HEK293 (cell line): ENCODE data around the gene CHCHD6.

ENCODE experiments used
- CTCF ChIA-PET: fragments of 350-600 bp; formaldehyde crosslinking; extraction: SDS; loops from one replicate; lab custom pipeline; 2021; ENCODE audit warnings: antibody characterized with exemption; lab: Yijun Ruan, JAX
- POLR2A ChIA-PET: fragments of 300-600 bp; formaldehyde crosslinking; extraction: SDS; loops from one replicate; lab custom pipeline; 2020; ENCODE audit warnings: antibody characterized with exemption, inconsistent platforms; lab: Yijun Ruan, JAX
- H3K27ac ChIP-seq: fragments of 200-500 bp; sonication (Bioruptor generic); 2 replicates; pipeline ENCODE4 v1.5.1; 2014; ENCODE audit warnings: low read depth, low read length, control low read depth, inconsistent platforms; ENCODE audit errors: extremely low read depth
- H3K36me3 ChIP-seq, 2 experiments: fragments of 200-500 bp in 1 of 2; sonication (Bioruptor generic) in 1 of 2; 1 replicate in 1 of 2; 2 replicates in 1 of 2; pipeline ENCODE4 v1.5.1; 2014 to 2017; ENCODE audit warnings: inconsistent platforms in 2 of 2, low read length in 2 of 2; ENCODE audit not compliant: control insufficient read depth in 2 of 2, insufficient read depth in 1 of 2
- H3K4me1 ChIP-seq: fragments of 200-500 bp; sonication (Bioruptor generic); 2 replicates; pipeline ENCODE4 v1.5.1; 2014; ENCODE audit warnings: mild to moderate bottlenecking, low read length, inconsistent platforms; ENCODE audit not compliant: control insufficient read depth, insufficient read depth
- H3K4me3 ChIP-seq: 2 replicates; pipeline ENCODE4 v1.5.1; 2011; ENCODE audit warnings: low read depth, mild to moderate bottlenecking, control low read depth, low read length, moderate library complexity
- H3K9me3 ChIP-seq: fragments of 200-500 bp; sonication (Bioruptor generic); 2 replicates; pipeline ENCODE4 v1.5.1; 2014; ENCODE audit warnings: low read depth, low read length, inconsistent platforms; ENCODE audit not compliant: control insufficient read depth, insufficient read depth
- HOXA7 ChIP-seq: sonication (generic); formaldehyde crosslinking; IDR thresholded peaks from 2 replicates; pipeline ENCODE4 v1.8.1; 2022; ENCODE audit warnings: missing genetic modification reagents, borderline replicate concordance
- WT1 ChIP-seq: fragments of 450-650 bp; formaldehyde crosslinking; IDR thresholded peaks from 2 replicates; pipeline ENCODE4 v1.5.1; 2016; ENCODE audit warnings: missing biosample characterization, missing genetic modification characterization
- ZBTB20 ChIP-seq: fragments of 450-650 bp; formaldehyde crosslinking; IDR thresholded peaks from 2 replicates; pipeline ENCODE4 v1.5.1; 2016; ENCODE audit warnings: missing biosample characterization, missing genetic modification characterization
- ZFHX2 ChIP-seq: fragments of 450-650 bp; formaldehyde crosslinking; conservative IDR thresholded peaks from 2 replicates; pipeline ENCODE4 v1.5.1; 2016; ENCODE audit warnings: missing biosample characterization, missing genetic modification characterization
- ZFP41 ChIP-seq: fragments of 450-650 bp; formaldehyde crosslinking; IDR thresholded peaks from 2 replicates; pipeline ENCODE4 v1.5.1; 2016; ENCODE audit warnings: missing biosample characterization, missing genetic modification characterization, borderline replicate concordance
- ZNF121 ChIP-seq: fragments of 450-650 bp; formaldehyde crosslinking; IDR thresholded peaks from 2 replicates; pipeline ENCODE4 v1.5.1; 2016; ENCODE audit warnings: missing biosample characterization, missing genetic modification characterization
- ZNF174 ChIP-seq: fragments of 450-650 bp; formaldehyde crosslinking; IDR thresholded peaks from 2 replicates; pipeline ENCODE4 v1.5.0; 2017; ENCODE audit warnings: missing biosample characterization, mild to moderate bottlenecking, missing genetic modification characterization
- ZNF202 ChIP-seq: fragments of 450-650 bp; formaldehyde crosslinking; IDR thresholded peaks from 2 replicates; pipeline ENCODE4 v1.5.1; 2016; ENCODE audit warnings: missing biosample characterization, missing genetic modification characterization, borderline replicate concordance
- ZNF23 ChIP-seq: fragments of 450-650 bp; formaldehyde crosslinking; IDR thresholded peaks from 2 replicates; pipeline ENCODE4 v1.5.1; 2016; ENCODE audit warnings: missing biosample characterization, missing genetic modification characterization, borderline replicate concordance
- ZNF292 ChIP-seq: fragments of 450-650 bp; formaldehyde crosslinking; IDR thresholded peaks from 2 replicates; pipeline ENCODE4 v1.5.1; 2016; ENCODE audit warnings: low read depth, missing biosample characterization, missing genetic modification characterization, borderline replicate concordance
- ZNF473 ChIP-seq: fragments of 450-650 bp; formaldehyde crosslinking; IDR thresholded peaks from 2 replicates; pipeline ENCODE4 v1.5.1; 2017; ENCODE audit warnings: missing biosample characterization, missing genetic modification characterization
- ZNF514 ChIP-seq: fragments of 450-650 bp; formaldehyde crosslinking; IDR thresholded peaks from 2 replicates; pipeline ENCODE4 v1.5.1; 2016; ENCODE audit warnings: missing biosample characterization, missing genetic modification characterization
- ZNF529 ChIP-seq: fragments of 450-650 bp; formaldehyde crosslinking; IDR thresholded peaks from 2 replicates; pipeline ENCODE4 v1.5.1; 2017; ENCODE audit warnings: missing genetic modification characterization, missing biosample characterization; ENCODE audit not compliant: insufficient replicate concordance
- ZNF560 ChIP-seq: fragments of 450-650 bp; formaldehyde crosslinking; IDR thresholded peaks from 2 replicates; pipeline ENCODE4 v1.5.1; 2017; ENCODE audit warnings: missing biosample characterization, missing genetic modification characterization, borderline replicate concordance
- ZNF621 ChIP-seq: fragments of 450-650 bp; formaldehyde crosslinking; IDR thresholded peaks from 2 replicates; pipeline ENCODE4 v1.5.1; 2017; ENCODE audit warnings: missing biosample characterization, missing genetic modification characterization
- ZNF624 ChIP-seq: fragments of 450-650 bp; formaldehyde crosslinking; IDR thresholded peaks from 2 replicates; pipeline ENCODE4 v1.5.1; 2017; ENCODE audit warnings: missing biosample characterization, missing genetic modification characterization
- ZNF660 ChIP-seq: fragments of 450-650 bp; IDR thresholded peaks from 2 replicates; pipeline ENCODE4 v1.5.1; 2018; ENCODE audit warnings: missing biosample characterization, mild to moderate bottlenecking, missing genetic modification characterization
- ZNF670 ChIP-seq: fragments of 450-650 bp; formaldehyde crosslinking; IDR thresholded peaks from 2 replicates; pipeline ENCODE4 v1.5.1; 2016; ENCODE audit warnings: missing biosample characterization, missing genetic modification characterization, low read depth
- ZNF747 ChIP-seq: fragments of 450-650 bp; formaldehyde crosslinking; IDR thresholded peaks from 2 replicates; pipeline ENCODE4 v1.5.1; 2016; ENCODE audit warnings: missing biosample characterization, missing genetic modification characterization
- TF ChIP-seq, protein P1 (sequence below): fragments of 450-650 bp; formaldehyde crosslinking; IDR thresholded peaks from 2 replicates; pipeline ENCODE4 v1.5.0; 2017; ENCODE audit warnings: missing biosample characterization, missing genetic modification characterization, borderline replicate concordance
- TF ChIP-seq, protein P2 (sequence below): fragments of 450-650 bp; formaldehyde crosslinking; IDR thresholded peaks from 2 replicates; pipeline ENCODE4 v1.5.1; 2016; ENCODE audit warnings: missing biosample characterization, missing genetic modification characterization
- TF ChIP-seq, protein P3 (sequence below): fragments of 450-650 bp; formaldehyde crosslinking; IDR thresholded peaks from 2 replicates; pipeline ENCODE4 v1.5.1; 2016; ENCODE audit warnings: missing biosample characterization, missing genetic modification characterization

The CHCHD6 gene

DNA sequence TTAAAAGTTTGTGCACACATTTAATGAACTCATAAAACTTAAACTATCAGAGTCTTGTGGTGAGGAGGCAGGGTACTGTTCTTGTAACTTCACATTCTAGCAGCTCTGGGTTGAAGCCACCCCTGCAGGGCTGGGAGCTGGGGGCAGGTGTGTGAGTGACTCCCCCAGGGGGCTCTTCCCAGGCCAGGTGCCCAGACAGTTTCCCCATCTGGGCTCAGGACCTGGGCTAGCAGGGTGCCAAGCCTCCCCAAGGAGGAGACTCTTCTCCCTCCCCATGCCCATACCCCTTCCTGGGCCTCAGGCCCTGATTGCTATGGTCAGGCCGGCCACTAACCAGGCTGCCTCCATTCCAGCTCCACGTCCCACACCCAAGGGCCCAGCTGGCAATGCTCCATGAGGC, 22.0 kb upstream of the CHCHD6 start:
- Histone ChIP-seq H3K4me3 (no peak overlapping the region), H3K9me3 (no peaks in the 10 kb centered on the region), H3K4me1 (no peaks in the 10 kb centered on the region), H3K27ac (no peak overlapping the region), H3K36me3 (no peaks in the 10 kb centered on the region)
- ChIA-PET CTCF (no interaction called here), POLR2A (no interaction called here)
- no peak for TF ChIP-seq ZNF670
- no peak for TF ChIP-seq ZFP41 (tag by site-specific recombination)
- no peak for TF ChIP-seq ZNF660

DNA sequence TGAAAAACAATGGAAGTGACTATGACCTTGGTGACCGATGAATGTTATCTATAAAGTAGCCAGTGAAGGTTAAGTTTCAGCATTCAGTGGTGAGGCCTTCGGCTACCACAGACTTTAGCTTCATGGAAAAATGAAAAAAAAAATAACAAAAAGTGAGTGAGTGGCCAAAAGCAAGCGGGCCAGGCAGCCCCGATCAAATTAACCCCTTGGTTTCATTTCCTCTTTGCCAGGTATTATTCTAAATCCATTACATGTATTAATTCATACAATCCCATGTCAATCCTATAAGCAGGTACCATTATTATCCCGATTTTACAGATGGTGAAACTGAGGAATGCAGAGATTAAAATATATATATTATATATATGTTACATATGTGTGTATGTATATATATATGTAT, 21.0 kb upstream of the CHCHD6 start:
- Histone ChIP-seq H3K27ac (no peak overlapping the region), H3K4me3 (no peak overlapping the region), H3K4me1 (no peaks in the 10 kb centered on the region), H3K9me3 (no peaks in the 10 kb centered on the region), H3K36me3 (no peaks in the 10 kb centered on the region)
- POLR2A ChIA-PET: no interaction called here
- TF ChIP-seq HOXA7: no peak
- no peak for TF ChIP-seq ZNF473 (tag by site-specific recombination)
- TF ChIP-seq, protein P1, sequence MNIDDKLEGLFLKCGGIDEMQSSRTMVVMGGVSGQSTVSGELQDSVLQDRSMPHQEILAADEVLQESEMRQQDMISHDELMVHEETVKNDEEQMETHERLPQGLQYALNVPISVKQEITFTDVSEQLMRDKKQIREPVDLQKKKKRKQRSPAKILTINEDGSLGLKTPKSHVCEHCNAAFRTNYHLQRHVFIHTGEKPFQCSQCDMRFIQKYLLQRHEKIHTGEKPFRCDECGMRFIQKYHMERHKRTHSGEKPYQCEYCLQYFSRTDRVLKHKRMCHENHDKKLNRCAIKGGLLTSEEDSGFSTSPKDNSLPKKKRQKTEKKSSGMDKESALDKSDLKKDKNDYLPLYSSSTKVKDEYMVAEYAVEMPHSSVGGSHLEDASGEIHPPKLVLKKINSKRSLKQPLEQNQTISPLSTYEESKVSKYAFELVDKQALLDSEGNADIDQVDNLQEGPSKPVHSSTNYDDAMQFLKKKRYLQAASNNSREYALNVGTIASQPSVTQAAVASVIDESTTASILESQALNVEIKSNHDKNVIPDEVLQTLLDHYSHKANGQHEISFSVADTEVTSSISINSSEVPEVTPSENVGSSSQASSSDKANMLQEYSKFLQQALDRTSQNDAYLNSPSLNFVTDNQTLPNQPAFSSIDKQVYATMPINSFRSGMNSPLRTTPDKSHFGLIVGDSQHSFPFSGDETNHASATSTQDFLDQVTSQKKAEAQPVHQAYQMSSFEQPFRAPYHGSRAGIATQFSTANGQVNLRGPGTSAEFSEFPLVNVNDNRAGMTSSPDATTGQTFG: no peak
- no peak for TF ChIP-seq ZNF560
- TF ChIP-seq ZNF202: no peak
- TF ChIP-seq ZNF292 (tag by site-specific recombination): no peak
- TF ChIP-seq ZNF529 (tag by site-specific recombination): no peak
- TF ChIP-seq ZNF174 (tag by site-specific recombination): no peak
- TF ChIP-seq ZNF23: no peak
- no peak for TF ChIP-seq ZNF121 (tag by site-specific recombination)
- no peak for TF ChIP-seq ZNF621 (tag by site-specific recombination)
- TF ChIP-seq ZNF747 (tag by site-specific recombination): no peak
- TF ChIP-seq ZNF624 (tag by site-specific recombination): no peak
- TF ChIP-seq ZBTB20 (tag by site-specific recombination): no peak
- TF ChIP-seq, protein P2, sequence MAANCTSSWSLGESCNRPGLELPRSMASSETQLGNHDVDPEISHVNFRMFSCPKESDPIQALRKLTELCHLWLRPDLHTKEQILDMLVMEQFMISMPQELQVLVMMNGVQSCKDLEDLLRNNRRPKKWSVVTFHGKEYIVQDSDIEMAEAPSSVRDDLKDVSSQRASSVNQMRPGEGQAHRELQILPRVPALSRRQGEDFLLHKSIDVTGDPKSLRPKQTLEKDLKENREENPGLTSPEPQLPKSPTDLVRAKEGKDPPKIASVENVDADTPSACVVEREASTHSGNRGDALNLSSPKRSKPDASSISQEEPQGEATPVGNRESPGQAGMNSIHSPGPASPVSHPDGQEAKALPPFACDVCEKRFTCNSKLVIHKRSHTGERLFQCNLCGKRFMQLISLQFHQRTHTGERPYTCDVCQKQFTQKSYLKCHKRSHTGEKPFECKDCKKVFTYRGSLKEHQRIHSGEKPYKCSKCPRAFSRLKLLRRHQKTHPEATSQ: no peak
- CTCF ChIA-PET: interaction anchor here (0.8 kb wide), 1 partner anchor 69 kb away, joined by 3 read pairs; no protein-coding TSS in a partner anchor

DNA sequence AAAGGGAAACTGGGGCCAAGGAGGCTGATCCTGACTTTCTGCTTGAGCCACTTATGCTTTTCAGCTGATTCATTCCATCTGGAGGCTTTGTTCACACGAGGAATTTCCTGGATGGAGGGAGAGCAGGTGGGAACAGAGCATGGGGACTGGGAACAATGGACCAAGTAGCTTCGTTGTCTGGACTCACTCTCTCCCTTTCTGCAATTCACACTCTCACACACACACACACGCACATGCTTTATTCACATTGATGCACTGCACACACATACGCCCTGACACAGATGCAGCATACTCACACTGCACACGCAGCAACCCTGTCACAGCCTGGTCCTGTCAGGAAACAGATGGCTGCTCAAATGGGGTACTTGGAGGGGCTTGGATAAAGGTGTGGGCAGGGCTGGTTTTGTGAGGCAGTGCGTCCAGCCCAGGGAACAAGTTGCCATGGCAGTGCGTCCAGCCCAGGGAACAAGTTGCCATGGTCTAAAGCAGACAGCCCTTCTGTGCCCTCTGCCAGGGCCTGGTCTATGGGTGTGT, 19.8 kb upstream of the CHCHD6 start:
- ChIA-PET CTCF (interaction anchor here (0.6 kb wide), 1 partner anchor 872 kb away, joined by 3 read pairs; no protein-coding TSS in a partner anchor), POLR2A (no interaction called here)
- no peak overlapping the region for H3K4me3 ChIP-seq
- H3K27ac ChIP-seq: no peak overlapping the region
- no peaks in the 10 kb centered on the region for H3K4me1 ChIP-seq
- TF ChIP-seq ZFHX2 (no peak), WT1 (tag by site-specific recombination) (no peak), ZNF514 (tag by site-specific recombination) (no peak)
- TF ChIP-seq, protein P3, sequence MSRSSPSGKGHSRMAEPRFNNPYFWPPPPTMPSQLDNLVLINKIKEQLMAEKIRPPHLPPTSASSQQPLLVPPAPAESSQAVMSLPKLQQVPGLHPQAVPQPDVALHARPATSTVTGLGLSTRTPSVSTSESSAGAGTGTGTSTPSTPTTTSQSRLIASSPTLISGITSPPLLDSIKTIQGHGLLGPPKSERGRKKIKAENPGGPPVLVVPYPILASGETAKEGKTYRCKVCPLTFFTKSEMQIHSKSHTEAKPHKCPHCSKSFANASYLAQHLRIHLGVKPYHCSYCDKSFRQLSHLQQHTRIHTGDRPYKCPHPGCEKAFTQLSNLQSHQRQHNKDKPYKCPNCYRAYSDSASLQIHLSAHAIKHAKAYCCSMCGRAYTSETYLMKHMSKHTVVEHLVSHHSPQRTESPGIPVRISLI: 0 out of 2 replicates have a peak, but pooled peaks have one; percentile 17
- no peaks in the 10 kb centered on the region for H3K36me3 ChIP-seq
- no peaks in the 10 kb centered on the region for H3K9me3 ChIP-seq
